GM13977 (cell line): ENCODE measurements around the gene PIH1D1.
A peak's percentile ranks its signal among the peaks of the same experiment; 100 is the strongest.

ENCODE experiments used
- DNase-seq: peaks from one replicate; pipeline ENCODE4 v3.0.0; 2012; ENCODE audit warnings: low spot score
- CTCF ChIP-seq: IDR thresholded peaks from 2 replicates; pipeline ENCODE4 v1.5.1; 2012; ENCODE audit warnings: mild to moderate bottlenecking, control low read depth; ENCODE audit not compliant: insufficient read depth; ENCODE audit errors: extremely low read depth, missing control alignments
- in situ Hi-C: fragments of 300-500 bp; cut with MboI; formaldehyde crosslinking; loops from one replicate; pipeline ENCODE4 v1.12.0; 2022; ENCODE audit warnings: low sequenced_read_pairs, low pct_unique_long_range_greater_than_20kb, mixed read lengths, inconsistent platforms; ENCODE audit not compliant: unreplicated experiment

Gene PIH1D1

GRCh38 chr19:49430172-49430677, 21.4 kb downstream of the PIH1D1 start:
- in situ Hi-C loops, result no loop called here
- DNase-seq, result no peak

GRCh38 chr19:49428547-49429451, 22.8 kb downstream of the PIH1D1 start:
- no peak for TF ChIP-seq CTCF
- DNase-seq, result no peak
- in situ Hi-C loops, result no loop called here

More at GRCh38 chr19:49430172-49430677, 21.4 kb downstream of the PIH1D1 start:
- TF ChIP-seq CTCF, result no peak

GRCh38 chr19:49427855-49428546, 23.6 kb downstream of the PIH1D1 start:
- no peak for TF ChIP-seq CTCF
- in situ Hi-C loops, result no loop called here
- peak; percentile 74 for DNase-seq

GRCh38 chr19:49427339-49427738, 24.3 kb downstream of the PIH1D1 start:
- no peak for DNase-seq
- in situ Hi-C loops, result no loop called here
- no peak for TF ChIP-seq CTCF

- in situ Hi-C loops, result no loop called here
- DNase-seq, result peak; percentile 37
- TF ChIP-seq CTCF, result no peak
Measured at GRCh38 chr19:49425922-49426592, 25.6 kb downstream of the PIH1D1 start.

- TF ChIP-seq CTCF, result no peak
- DNase-seq, result no peak
- in situ Hi-C loops, result no loop called here
Measured at GRCh38 chr19:49425178-49425577, 26.4 kb downstream of the PIH1D1 start, which contains the start of gene GFY. Gene GFY (plus strand): TSS chr19:49425388. CDS start chr19:49426431, 1,043 bp downstream.
